HepG2 (cell line): ENCODE data around the gene NDOR1. TPM values are rescaled to one million over a fixed set of nuclear protein-coding genes. Genes with fewer than 3 reads are reported as not detected.

Experiments used
- FOXA1 ChIP-seq, 2 experiments: fragments of 450-650 bp in 1 of 2; sonication (generic) in 1 of 2; formaldehyde crosslinking in 1 of 2; IDR thresholded peaks; 2 replicates each; pipeline versions ENCODE4 v1.4.0 to v1.6.1; 2016 to 2020; ENCODE audit warnings: missing genetic modification reagents in 1 of 2
- HHEX ChIP-seq: IDR thresholded peaks from 2 replicates; pipeline ENCODE4 v1.6.1; 2016; ENCODE audit warnings: control low read depth
- KDM5B ChIP-seq: sonication (generic); formaldehyde crosslinking; IDR thresholded peaks from 2 replicates; pipeline ENCODE4 v1.4.0; 2020; ENCODE audit warnings: missing genetic modification reagents, mild to moderate bottlenecking, borderline replicate concordance
- MBNL3 ChIP-seq: fragments of 250-450 bp; sonication (Bioruptor Pico); conservative IDR thresholded peaks from 2 replicates; pipeline ENCODE4 v1.8.0; 2022; ENCODE audit warnings: mild to moderate bottlenecking, inconsistent platforms
- RNF219 ChIP-seq: sonication (generic); formaldehyde crosslinking; IDR thresholded peaks from 2 replicates; pipeline ENCODE4 v1.5.0; 2020; ENCODE audit warnings: mild to moderate bottlenecking, missing genetic modification reagents
- ZBTB25 ChIP-seq: IDR thresholded peaks from 2 replicates; pipeline ENCODE4 v1.6.1; 2018; ENCODE audit warnings: missing genetic modification reagents
- ZNF343 ChIP-seq: sonication (generic); formaldehyde crosslinking; IDR thresholded peaks from 2 replicates; pipeline ENCODE4 v1.4.0; 2020; ENCODE audit warnings: mild to moderate bottlenecking, missing genetic modification reagents
- ZNF652 ChIP-seq: IDR thresholded peaks from 2 replicates; pipeline ENCODE4 v1.6.1; 2016; ENCODE audit warnings: low read depth, borderline replicate concordance
- ZNF687 ChIP-seq: sonication (generic); formaldehyde crosslinking; IDR thresholded peaks from 2 replicates; pipeline ENCODE4 v1.5.1; 2020; ENCODE audit warnings: mild to moderate bottlenecking, missing genetic modification reagents, moderate library complexity
- polyA plus RNA-seq, 8 experiments: library from polyadenylated mRNA; depleted of rRNA in 3 of 8; stranded (reverse) in 7 of 8; unstranded in 1 of 8; fragments of >200 nt; fragmentation: Illumina TruSeq in 4 of 8; extraction: Trizol in 4 of 8; gene quantifications; 2 replicates each; pipeline versions ENCODE4 v1.2.1 to v1.2.3, GENCODE V29; 2011 to 2016; ENCODE audit warnings: low read depth in 4 of 8, missing spikeins in 1 of 8, mixed read lengths in 1 of 8; ENCODE audit not compliant: insufficient read depth in 1 of 8
- total RNA-seq, 5 experiments: library from RNA; depleted of rRNA; stranded (reverse); fragments of >200 nt; fragmentation: Illumina TruSeq; extraction: Trizol; gene quantifications; 2 replicates each; pipeline ENCODE4 v1.2.3, GENCODE V29; 2016; ENCODE audit warnings: low read depth in 1 of 5
- TF ChIP-seq, protein P1 (sequence below): sonication (generic); formaldehyde crosslinking; IDR thresholded peaks from one replicate; pipeline ENCODE4 v1.5.1; 2020; ENCODE audit warnings: mild to moderate bottlenecking, missing genetic modification reagents; ENCODE audit errors: not compliant biosample characterization
- TF ChIP-seq, protein P2 (sequence below): sonication (generic); formaldehyde crosslinking; IDR thresholded peaks from 2 replicates; pipeline ENCODE4 v1.5.0; 2020; ENCODE audit warnings: missing genetic modification reagents

The NDOR1 gene
- total and polyA plus RNA-seq, 2 of the 13 experiments (the other 11 are each of a cell fraction or from before 2014, with no cell fraction given): 3.6 to 8.7 TPM

DNA sequence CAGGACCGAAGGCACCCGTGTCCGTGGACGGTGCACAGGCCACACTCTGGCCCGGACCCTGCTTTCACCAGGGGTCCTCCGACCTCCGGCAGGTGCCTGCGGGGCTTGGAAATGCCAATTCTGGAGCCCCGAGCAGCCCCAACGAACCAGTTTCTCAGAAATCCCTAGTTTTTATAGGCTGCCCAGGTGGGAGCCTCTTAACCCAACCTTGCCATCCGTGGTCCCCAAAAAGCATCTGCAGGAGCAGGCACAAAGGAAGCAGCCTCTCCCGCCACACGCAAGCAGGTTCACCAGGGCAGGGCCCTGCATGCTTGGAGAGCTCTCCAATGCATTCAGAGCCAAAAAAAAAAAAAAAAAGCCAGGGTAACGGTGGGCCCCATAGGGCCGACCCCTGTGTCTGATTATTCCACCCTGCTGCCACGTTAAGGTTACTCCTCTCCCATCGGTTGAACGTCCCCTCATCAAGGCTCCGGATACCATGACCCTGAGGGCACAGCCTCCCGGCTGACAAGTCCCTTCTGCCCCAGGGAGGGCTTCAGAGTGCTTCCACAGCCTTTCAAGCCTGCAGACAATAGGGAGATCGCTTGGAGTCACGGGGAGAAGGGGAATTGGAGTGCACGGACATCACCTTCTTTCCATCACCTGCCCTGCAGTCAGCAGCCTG lies 4.2 kb upstream of the NDOR1 start (continued):
- TF ChIP-seq, protein P1, sequence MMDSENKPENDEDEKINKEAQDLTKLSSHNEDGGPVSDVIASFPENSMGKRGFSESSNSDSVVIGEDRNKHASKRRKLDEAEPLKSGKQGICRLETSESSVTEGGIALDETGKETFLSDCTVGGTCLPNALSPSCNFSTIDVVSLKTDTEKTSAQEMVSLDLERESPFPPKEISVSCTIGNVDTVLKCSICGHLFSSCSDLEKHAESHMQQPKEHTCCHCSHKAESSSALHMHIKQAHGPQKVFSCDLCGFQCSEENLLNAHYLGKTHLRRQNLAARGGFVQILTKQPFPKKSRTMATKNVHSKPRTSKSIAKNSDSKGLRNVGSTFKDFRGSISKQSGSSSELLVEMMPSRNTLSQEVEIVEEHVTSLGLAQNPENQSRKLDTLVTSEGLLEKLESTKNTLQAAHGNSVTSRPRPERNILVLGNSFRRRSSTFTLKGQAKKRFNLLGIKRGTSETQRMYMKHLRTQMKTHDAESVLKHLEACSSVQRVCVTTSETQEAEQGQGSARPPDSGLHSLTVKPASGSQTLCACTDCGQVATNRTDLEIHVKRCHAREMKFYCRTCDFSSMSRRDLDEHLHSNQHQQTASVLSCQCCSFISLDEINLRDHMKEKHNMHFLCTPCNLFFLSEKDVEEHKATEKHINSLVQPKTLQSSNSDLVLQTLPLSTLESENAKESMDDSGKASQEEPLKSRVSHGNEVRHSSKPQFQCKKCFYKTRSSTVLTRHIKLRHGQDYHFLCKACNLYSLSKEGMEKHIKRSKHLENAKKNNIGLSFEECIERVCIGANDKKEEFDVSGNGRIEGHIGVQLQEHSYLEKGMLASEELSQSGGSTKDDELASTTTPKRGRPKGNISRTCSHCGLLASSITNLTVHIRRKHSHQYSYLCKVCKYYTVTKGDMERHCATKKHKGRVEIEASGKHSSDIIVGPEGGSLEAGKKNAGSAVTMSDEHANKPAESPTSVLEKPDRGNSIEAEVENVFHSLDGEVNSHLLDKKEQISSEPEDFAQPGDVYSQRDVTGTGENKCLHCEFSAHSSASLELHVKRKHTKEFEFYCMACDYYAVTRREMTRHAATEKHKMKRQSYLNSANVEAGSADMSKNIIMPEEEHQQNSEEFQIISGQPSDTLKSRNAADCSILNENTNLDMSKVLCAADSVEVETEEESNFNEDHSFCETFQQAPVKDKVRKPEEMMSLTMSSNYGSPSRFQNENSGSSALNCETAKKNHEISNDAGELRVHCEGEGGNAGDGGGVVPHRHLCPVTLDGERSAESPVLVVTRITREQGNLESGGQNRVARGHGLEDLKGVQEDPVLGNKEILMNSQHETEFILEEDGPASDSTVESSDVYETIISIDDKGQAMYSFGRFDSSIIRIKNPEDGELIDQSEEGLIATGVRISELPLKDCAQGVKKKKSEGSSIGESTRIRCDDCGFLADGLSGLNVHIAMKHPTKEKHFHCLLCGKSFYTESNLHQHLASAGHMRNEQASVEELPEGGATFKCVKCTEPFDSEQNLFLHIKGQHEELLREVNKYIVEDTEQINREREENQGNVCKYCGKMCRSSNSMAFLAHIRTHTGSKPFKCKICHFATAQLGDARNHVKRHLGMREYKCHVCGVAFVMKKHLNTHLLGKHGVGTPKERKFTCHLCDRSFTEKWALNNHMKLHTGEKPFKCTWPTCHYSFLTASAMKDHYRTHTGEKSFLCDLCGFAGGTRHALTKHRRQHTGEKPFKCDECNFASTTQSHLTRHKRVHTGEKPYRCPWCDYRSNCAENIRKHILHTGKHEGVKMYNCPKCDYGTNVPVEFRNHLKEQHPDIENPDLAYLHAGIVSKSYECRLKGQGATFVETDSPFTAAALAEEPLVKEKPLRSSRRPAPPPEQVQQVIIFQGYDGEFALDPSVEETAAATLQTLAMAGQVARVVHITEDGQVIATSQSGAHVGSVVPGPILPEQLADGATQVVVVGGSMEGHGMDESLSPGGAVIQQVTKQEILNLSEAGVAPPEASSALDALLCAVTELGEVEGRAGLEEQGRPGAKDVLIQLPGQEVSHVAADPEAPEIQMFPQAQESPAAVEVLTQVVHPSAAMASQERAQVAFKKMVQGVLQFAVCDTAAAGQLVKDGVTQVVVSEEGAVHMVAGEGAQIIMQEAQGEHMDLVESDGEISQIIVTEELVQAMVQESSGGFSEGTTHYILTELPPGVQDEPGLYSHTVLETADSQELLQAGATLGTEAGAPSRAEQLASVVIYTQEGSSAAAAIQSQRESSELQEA (CRISPR knock-in tag): peak; percentile 14
- TF ChIP-seq, protein P2, sequence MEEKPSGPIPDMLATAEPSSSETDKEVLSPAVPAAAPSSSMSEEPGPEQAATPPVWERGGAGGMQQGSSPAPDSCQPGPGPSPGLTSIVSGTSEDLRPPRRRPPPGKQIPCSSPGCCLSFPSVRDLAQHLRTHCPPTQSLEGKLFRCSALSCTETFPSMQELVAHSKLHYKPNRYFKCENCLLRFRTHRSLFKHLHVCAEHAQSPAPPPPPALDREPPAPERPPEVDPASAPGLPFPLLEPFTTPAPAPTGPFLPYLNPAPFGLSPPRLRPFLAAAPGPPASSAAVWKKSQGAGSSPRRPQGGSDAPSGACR (CRISPR knock-in tag): peak; percentile 12; the same call in 1 of the 2 replicates
- TF ChIP-seq ZNF687 (CRISPR knock-in tag): peak; percentile 54; the same call in 1 of the 2 replicates
- TF ChIP-seq MBNL3 (CRISPR knock-in tag): no peak
- no peak for TF ChIP-seq ZBTB25 (CRISPR knock-in tag)
- no peak for TF ChIP-seq ZNF652 (CRISPR knock-in tag)
- TF ChIP-seq ZNF343: no peak; the same call in 1 of the 2 replicates
- no peak for TF ChIP-seq RNF219
- no peak for TF ChIP-seq FOXA1 (IDR thresholded peaks at IDR 0.05)
- 0 out of 2 replicates have a peak, but pooled peaks have one; percentile 0 for TF ChIP-seq FOXA1 (CRISPR knock-in tag; IDR thresholded peaks at IDR 0.05)
- no peak for TF ChIP-seq HHEX (CRISPR knock-in tag)
- no peak; the same call in 1 of the 2 replicates for TF ChIP-seq KDM5B (CRISPR knock-in tag)
